Measurements from ENCODE around the gene CD70. TPM values are rescaled to one million over a fixed set of nuclear protein-coding genes. Genes with fewer than 3 reads are reported as not detected.
"Not testable (repeated sequence)": the region's sequence is repeated elsewhere in the genome, so short reads cannot be mapped to it uniquely, and the experiment has no call there.

The CD70 gene
- total and polyA plus RNA-seq, 2 donors (not counting 3 experiments of a cell fraction or from before 2014, with no cell fraction given): not detected

DNA sequence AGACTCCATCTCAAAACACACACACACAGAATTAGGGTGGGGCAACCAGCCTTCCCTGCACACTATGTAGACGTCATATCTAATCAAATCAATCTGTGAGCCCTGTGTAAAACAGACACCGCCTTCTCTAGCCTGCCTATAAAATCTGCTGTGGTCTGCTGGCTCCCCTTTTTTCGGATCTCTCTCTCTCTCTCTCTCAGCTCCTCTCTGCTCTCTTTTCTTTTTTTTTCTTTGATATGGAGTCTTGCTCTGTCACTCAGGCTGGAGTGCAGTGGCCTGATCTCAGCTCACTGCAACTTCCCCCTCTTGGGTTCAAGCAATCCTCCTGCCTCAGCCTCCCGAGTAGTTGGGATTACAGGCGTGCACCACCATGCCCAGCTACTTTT lies 11.8 kb upstream of the CD70 start:
- H4K20me1 ChIP-seq (replicated peaks; ENCODE audit: control insufficient read depth, extremely low read depth, insufficient read depth, low read length): no peaks in the 10 kb centered on the region
- dilution Hi-C loops (cut with MboI; ENCODE audit: extremely low pct_ligation_motif_present, low sequenced_read_pairs) (no loop called here), intact Hi-C loops (cut with micrococcal nuclease) (no loop called here)
- H3K27me3 ChIP-seq (ENCODE audit: control insufficient read depth in 2 of 2, insufficient read depth in 2 of 2, low read length in 2 of 2): no peaks in the 10 kb centered on the region
- DNase-seq (ENCODE audit: low read depth, low spot score): no peak
- TF ChIP-seq POLR2AphosphoS5 (IDR thresholded peaks at IDR 0.05; ENCODE audit: insufficient read depth, low read depth, low read length) (no peak), POLR2A (IDR thresholded peaks at IDR 0.05; ENCODE audit: low read depth, low read length) (no peak), EZH2 (IDR thresholded peaks at IDR 0.05; ENCODE audit: borderline replicate concordance, low read depth, low read length, severe bottlenecking) (no peak), GATA2 (IDR thresholded peaks at IDR 0.05; ENCODE audit: insufficient read depth, insufficient read length, low read depth, low read length) (no peak), FOS (IDR thresholded peaks at IDR 0.05; ENCODE audit: borderline replicate concordance, insufficient read depth, low read length) (no peak), MYC (IDR thresholded peaks at IDR 0.05; ENCODE audit: low read depth, low read length) (no peak), JUN (IDR thresholded peaks at IDR 0.05; ENCODE audit: borderline replicate concordance, insufficient read depth, insufficient read length, low read depth) (no peak)
- TF ChIP-seq, protein P1, sequence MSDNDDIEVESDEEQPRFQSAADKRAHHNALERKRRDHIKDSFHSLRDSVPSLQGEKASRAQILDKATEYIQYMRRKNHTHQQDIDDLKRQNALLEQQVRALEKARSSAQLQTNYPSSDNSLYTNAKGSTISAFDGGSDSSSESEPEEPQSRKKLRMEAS (IDR thresholded peaks at IDR 0.05; ENCODE audit: insufficient read depth, insufficient read length): no peak
- TF ChIP-seq, protein P2, sequence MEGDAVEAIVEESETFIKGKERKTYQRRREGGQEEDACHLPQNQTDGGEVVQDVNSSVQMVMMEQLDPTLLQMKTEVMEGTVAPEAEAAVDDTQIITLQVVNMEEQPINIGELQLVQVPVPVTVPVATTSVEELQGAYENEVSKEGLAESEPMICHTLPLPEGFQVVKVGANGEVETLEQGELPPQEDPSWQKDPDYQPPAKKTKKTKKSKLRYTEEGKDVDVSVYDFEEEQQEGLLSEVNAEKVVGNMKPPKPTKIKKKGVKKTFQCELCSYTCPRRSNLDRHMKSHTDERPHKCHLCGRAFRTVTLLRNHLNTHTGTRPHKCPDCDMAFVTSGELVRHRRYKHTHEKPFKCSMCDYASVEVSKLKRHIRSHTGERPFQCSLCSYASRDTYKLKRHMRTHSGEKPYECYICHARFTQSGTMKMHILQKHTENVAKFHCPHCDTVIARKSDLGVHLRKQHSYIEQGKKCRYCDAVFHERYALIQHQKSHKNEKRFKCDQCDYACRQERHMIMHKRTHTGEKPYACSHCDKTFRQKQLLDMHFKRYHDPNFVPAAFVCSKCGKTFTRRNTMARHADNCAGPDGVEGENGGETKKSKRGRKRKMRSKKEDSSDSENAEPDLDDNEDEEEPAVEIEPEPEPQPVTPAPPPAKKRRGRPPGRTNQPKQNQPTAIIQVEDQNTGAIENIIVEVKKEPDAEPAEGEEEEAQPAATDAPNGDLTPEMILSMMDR (IDR thresholded peaks at IDR 0.05; ENCODE audit: extremely low read depth in 1 of 2, insufficient read depth in 1 of 2, low read depth in 1 of 2, low read length in 2 of 2): no peak
- no peak overlapping the region for H2AFZ ChIP-seq (ENCODE audit: low read depth, low read length)
- no peaks in the 10 kb centered on the region for H3K9me1 ChIP-seq (replicated peaks; ENCODE audit: control insufficient read depth, extremely low read depth, insufficient read depth, low read length)
- H3K9ac ChIP-seq (replicated peaks; ENCODE audit: extremely low read depth, insufficient read depth, low read length): no peak overlapping the region
- H3K4me1 ChIP-seq (ENCODE audit: control insufficient read depth, extremely low read depth, insufficient read depth, low read length): no peaks in the 10 kb centered on the region
- no peak overlapping the region for H3K27ac ChIP-seq (ENCODE audit: insufficient read depth, low read depth, low read length)
- H3K36me3 ChIP-seq (ENCODE audit: control insufficient read depth in 2 of 2, extremely low read depth in 1 of 2, insufficient read depth in 2 of 2, low read length in 2 of 2): no peaks in the 10 kb centered on the region
- FAIRE-seq: no peak
- no peak overlapping the region for H3K4me3 ChIP-seq (replicated peaks in 1 of 3; ENCODE audit: insufficient read depth in 1 of 3, low read depth in 1 of 3, low read length in 3 of 3)
- BruUV-seq (replicated peaks): no TSS peak
- ChIA-PET POLR2A (no interaction called here), CTCF (interaction anchor here (0.5 kb wide), 1 partner anchor 261 kb away, joined by 3 read pairs; no protein-coding TSS in a partner anchor)
- no peak overlapping the region for H3K4me2 ChIP-seq (ENCODE audit: insufficient read depth, low read length)
- H3K79me2 ChIP-seq (ENCODE audit: control insufficient read depth, insufficient read depth, low read length): no peaks in the 10 kb centered on the region
- H3K9me3 ChIP-seq (replicated peaks; ENCODE audit: control insufficient read depth, insufficient read depth, low read length): no peaks in the 10 kb centered on the region

GRCh38 chr19:6601537-6602052 lies 10.6 kb upstream of the CD70 start:
- intact Hi-C loops (cut with micrococcal nuclease); DNase-seq (ENCODE audit: low read depth, low spot score); H3K4me2 ChIP-seq (ENCODE audit: insufficient read depth, low read length); H3K9ac ChIP-seq (replicated peaks; ENCODE audit: extremely low read depth, insufficient read depth, low read length); CTCF ChIA-PET; H3K4me3 ChIP-seq (replicated peaks in 1 of 3; ENCODE audit: insufficient read depth in 1 of 3, low read depth in 1 of 3, low read length in 3 of 3); H3K4me1 ChIP-seq (ENCODE audit: control insufficient read depth, extremely low read depth, insufficient read depth, low read length); H3K36me3 ChIP-seq (ENCODE audit: control insufficient read depth in 2 of 2, extremely low read depth in 1 of 2, insufficient read depth in 2 of 2, low read length in 2 of 2); H3K27ac ChIP-seq (ENCODE audit: insufficient read depth, low read depth, low read length); H3K79me2 ChIP-seq (ENCODE audit: control insufficient read depth, insufficient read depth, low read length); BruUV-seq (replicated peaks); POLR2A ChIA-PET; FAIRE-seq; H3K9me3 ChIP-seq (replicated peaks; ENCODE audit: control insufficient read depth, insufficient read depth, low read length); H3K27me3 ChIP-seq (ENCODE audit: control insufficient read depth in 2 of 2, insufficient read depth in 2 of 2, low read length in 2 of 2); dilution Hi-C loops (cut with MboI; ENCODE audit: extremely low pct_ligation_motif_present, low sequenced_read_pairs); H4K20me1 ChIP-seq (replicated peaks; ENCODE audit: control insufficient read depth, extremely low read depth, insufficient read depth, low read length); H3K9me1 ChIP-seq (replicated peaks; ENCODE audit: control insufficient read depth, extremely low read depth, insufficient read depth, low read length); H2AFZ ChIP-seq (ENCODE audit: low read depth, low read length): not testable (repeated sequence)

DNA sequence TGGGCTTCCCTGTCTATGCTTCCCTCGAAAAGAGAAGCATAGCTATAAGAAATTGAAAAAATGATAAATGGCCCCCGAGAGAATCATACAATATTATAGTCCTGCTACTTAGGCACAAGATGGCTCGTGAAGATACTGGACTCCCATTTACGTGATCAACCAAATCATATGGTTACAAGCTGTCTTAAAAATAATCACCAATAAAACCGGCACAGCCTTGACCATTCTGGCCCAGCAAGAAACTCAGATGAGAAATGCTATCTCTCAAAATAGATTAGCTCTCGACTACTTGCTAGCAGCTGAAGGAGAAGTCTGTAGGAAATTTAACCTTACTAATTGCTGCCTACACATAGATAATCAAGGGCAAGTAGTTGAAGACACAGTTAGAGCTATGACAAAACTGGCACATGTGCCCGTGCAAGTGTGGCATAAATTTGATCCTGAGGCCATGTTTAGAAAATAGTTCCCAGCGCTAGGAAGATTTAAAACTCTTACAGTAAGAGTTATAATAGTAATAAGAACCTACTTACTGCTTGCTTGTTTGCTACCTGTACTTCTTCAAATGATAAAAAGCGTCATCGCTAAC lies 10.1 kb upstream of the CD70 start:
- H3K4me3 ChIP-seq (replicated peaks in 1 of 3; ENCODE audit: insufficient read depth in 1 of 3, low read depth in 1 of 3, low read length in 3 of 3); H3K79me2 ChIP-seq (ENCODE audit: control insufficient read depth, insufficient read depth, low read length); dilution Hi-C loops (cut with MboI; ENCODE audit: extremely low pct_ligation_motif_present, low sequenced_read_pairs); H2AFZ ChIP-seq (ENCODE audit: low read depth, low read length); H3K9me3 ChIP-seq (replicated peaks; ENCODE audit: control insufficient read depth, insufficient read depth, low read length); H3K4me1 ChIP-seq (ENCODE audit: control insufficient read depth, extremely low read depth, insufficient read depth, low read length); BruUV-seq (replicated peaks); DNase-seq (ENCODE audit: low read depth, low spot score); H3K4me2 ChIP-seq (ENCODE audit: insufficient read depth, low read length); H3K9ac ChIP-seq (replicated peaks; ENCODE audit: extremely low read depth, insufficient read depth, low read length); FAIRE-seq; H3K36me3 ChIP-seq (ENCODE audit: control insufficient read depth in 2 of 2, extremely low read depth in 1 of 2, insufficient read depth in 2 of 2, low read length in 2 of 2); H3K27me3 ChIP-seq (ENCODE audit: control insufficient read depth in 2 of 2, insufficient read depth in 2 of 2, low read length in 2 of 2); H3K9me1 ChIP-seq (replicated peaks; ENCODE audit: control insufficient read depth, extremely low read depth, insufficient read depth, low read length); intact Hi-C loops (cut with micrococcal nuclease); H3K27ac ChIP-seq (ENCODE audit: insufficient read depth, low read depth, low read length); H4K20me1 ChIP-seq (replicated peaks; ENCODE audit: control insufficient read depth, extremely low read depth, insufficient read depth, low read length); POLR2A ChIA-PET: not testable (repeated sequence)
- CTCF ChIA-PET: interaction anchor here (1.0 kb wide), 1 partner anchor 31 kb away, joined by 3 read pairs; no protein-coding TSS in a partner anchor
